HCT116 (cell line): Measurements from ENCODE around the gene WNT8B. TPM values are rescaled to one million over a fixed set of nuclear protein-coding genes. Genes with fewer than 3 reads are reported as not detected.

Experiments used
- ATAC-seq: fragments of 200-7000 bp; cut with Tn5 transposase; 2 replicates; pipeline ENCODE4 v1.9.1; 2020; ENCODE audit warnings: mild to moderate bottlenecking, moderate library complexity
- BruUV-seq: library from RNA; stranded (reverse); fragments of 400-500 nt; replicated peaks from 2 replicates; lab custom pipeline; 2021; lab: Mats Ljungman, UMichigan
- CTCF ChIA-PET: fragments of 300-600 bp; sonication (Branson Sonifier 250); formaldehyde crosslinking; loops from one replicate; lab custom pipeline; 2021; ENCODE audit warnings: antibody characterized with exemption; lab: Charles Lee
- POLR2A ChIA-PET: fragments of 300-600, 350-600 bp; sonication (Branson Sonifier 250); formaldehyde crosslinking; loops from one replicate; lab custom pipeline; 2021; ENCODE audit warnings: antibody characterized with exemption; lab: Charles Lee
- RAD21 ChIA-PET, 2 experiments: fragments of 300-600 bp; sonication (Branson Sonifier 250); formaldehyde crosslinking; loops; one replicate each; lab custom pipeline; 2023; ENCODE audit warnings: low total read pairs in 2 of 2; ENCODE audit not compliant: uncharacterized antibody in 2 of 2, unreplicated experiment in 2 of 2, low non-redundant PET in 1 of 2; lab: Charles Lee
- DNase-seq: peaks from one replicate; pipeline ENCODE4 v3.0.0-alpha.2; 2010; ENCODE audit warnings: low read depth, low spot score
- H2AFZ ChIP-seq: fragments of 200-600 bp; shearing (Covaris generic), sonication (generic); 2 replicates; pipeline ENCODE4 v1.6.1; 2017; ENCODE audit warnings: low read depth, mixed run types, mixed read lengths, antibody characterized with exemption, low read length; ENCODE audit not compliant: poor library complexity, severe bottlenecking
- H3K27ac ChIP-seq: 2 replicates; pipeline ENCODE4 v1.5.1; 2012; ENCODE audit warnings: low read depth, low read length
- H3K27me3 ChIP-seq: fragments of 200-600 bp; sonication (generic); 2 replicates; pipeline ENCODE4 v1.6.1; 2016; ENCODE audit warnings: mixed run types, low read length, mixed read lengths; ENCODE audit not compliant: insufficient read depth
- H3K36me3 ChIP-seq, 2 experiments: fragments of 200-500 bp in 1 of 2; fragments of 200-600 bp in 1 of 2; sonication (Bioruptor generic) in 1 of 2; sonication (generic) in 1 of 2; 2 replicates each; pipeline versions ENCODE4 v1.5.1 to v1.6.1; 2014 to 2016; ENCODE audit warnings: low read length in 2 of 2, inconsistent platforms in 1 of 2, mixed read lengths in 1 of 2, mixed run types in 1 of 2; ENCODE audit not compliant: insufficient read depth in 2 of 2, control insufficient read depth in 1 of 2
- H3K4me1 ChIP-seq, 2 experiments: fragments of 200-600 bp in 1 of 2; sonication (generic) in 1 of 2; 2 replicates each; pipeline versions ENCODE4 v1.5.1 to v1.6.1; 2012 to 2017; ENCODE audit warnings: low read length in 2 of 2, inconsistent platforms in 1 of 2, mild to moderate bottlenecking in 1 of 2, mixed read lengths in 1 of 2, mixed run types in 1 of 2, moderate library complexity in 1 of 2; ENCODE audit not compliant: insufficient read depth in 2 of 2, control insufficient read depth in 1 of 2
- H3K4me2 ChIP-seq: fragments of 200-600 bp; sonication (generic); 2 replicates; pipeline ENCODE4 v1.6.1; 2017; ENCODE audit warnings: mixed run types, low read length, mixed read lengths
- H3K4me3 ChIP-seq, 2 experiments: fragments of 200-600 bp in 1 of 2; sonication (generic) in 1 of 2; replicated peaks in 1 of 2; 2 replicates each; pipeline ENCODE4 v1.5.1; 2011 to 2016; ENCODE audit warnings: low read length in 2 of 2, control low read depth in 1 of 2, low read depth in 1 of 2, mild to moderate bottlenecking in 1 of 2, mixed read lengths in 1 of 2, mixed run types in 1 of 2
- H3K79me2 ChIP-seq: fragments of 200-600 bp; sonication (generic); 2 replicates; pipeline ENCODE4 v1.6.1; 2017; ENCODE audit warnings: mild to moderate bottlenecking, mixed run types, low read length, moderate library complexity, mixed read lengths; ENCODE audit not compliant: insufficient read depth
- H3K9ac ChIP-seq: fragments of 200-600 bp; sonication (generic); 2 replicates; pipeline ENCODE4 v1.6.1; 2016; ENCODE audit warnings: low read length, mixed read lengths
- H3K9me2 ChIP-seq: fragments of 200-600 bp; sonication (generic), shearing (Covaris generic); 2 replicates; pipeline ENCODE4 v1.6.1; 2017; ENCODE audit warnings: mixed run types, mild to moderate bottlenecking, moderate library complexity; ENCODE audit not compliant: insufficient read depth
- H3K9me3 ChIP-seq, 2 experiments: fragments of 200-500 bp in 1 of 2; fragments of 200-600 bp in 1 of 2; sonication (Bioruptor generic) in 1 of 2; sonication (generic) in 1 of 2; 2 replicates each; pipeline ENCODE4 v1.6.1; 2014 to 2017; ENCODE audit warnings: low read length in 2 of 2, mixed read lengths in 2 of 2, inconsistent platforms in 1 of 2, low read depth in 1 of 2, mild to moderate bottlenecking in 1 of 2, mixed run types in 1 of 2, moderate library complexity in 1 of 2; ENCODE audit not compliant: control insufficient read depth in 1 of 2, insufficient read depth in 1 of 2
- H4K20me1 ChIP-seq: fragments of 200-600 bp; sonication (generic), shearing (Covaris generic); 2 replicates; pipeline ENCODE4 v1.6.1; 2017; ENCODE audit warnings: mixed run types, mild to moderate bottlenecking, moderate library complexity; ENCODE audit not compliant: insufficient read depth
- ATF3 ChIP-seq: IDR thresholded peaks from 2 replicates; pipeline ENCODE4 v1.6.1; 2012
- CTCF ChIP-seq, 3 experiments: fragments of 200-600 bp in 1 of 3; sonication (generic) in 1 of 3; IDR thresholded peaks in 2 of 3; conservative IDR thresholded peaks in 1 of 3; 2 replicates each; pipeline ENCODE4 v1.5.1; 2012 to 2017; ENCODE audit warnings: low read depth in 2 of 3, low read length in 2 of 3, antibody characterized with exemption in 1 of 3, borderline replicate concordance in 1 of 3, control low read depth in 1 of 3, mild to moderate bottlenecking in 1 of 3, mixed read lengths in 1 of 3, mixed run types in 1 of 3, moderate library complexity in 1 of 3; ENCODE audit not compliant: insufficient read depth in 1 of 3
- EGR1 ChIP-seq: IDR thresholded peaks from 2 replicates; pipeline ENCODE4 v1.6.1; 2012; ENCODE audit warnings: low read depth
- EZH2phosphoT487 ChIP-seq: fragments of 200-600 bp; IDR thresholded peaks from 2 replicates; pipeline ENCODE4 v1.6.1; 2018; ENCODE audit warnings: antibody characterized with exemption, borderline replicate concordance
- JUND ChIP-seq: IDR thresholded peaks from 2 replicates; pipeline ENCODE4 v1.6.1; 2012
- MAX ChIP-seq: IDR thresholded peaks from 2 replicates; pipeline ENCODE4 v1.6.1; 2012
- POLR2AphosphoS5 ChIP-seq: IDR thresholded peaks from 2 replicates; pipeline ENCODE4 v1.6.1; 2011; ENCODE audit warnings: mild to moderate bottlenecking, low read depth, low read length, moderate library complexity
- SIN3A ChIP-seq: IDR thresholded peaks from 2 replicates; pipeline ENCODE4 v1.6.1; 2012; ENCODE audit warnings: low read depth
- SRF ChIP-seq: IDR thresholded peaks from 2 replicates; pipeline ENCODE4 v1.6.1; 2012; ENCODE audit warnings: low read depth
- YY1 ChIP-seq: IDR thresholded peaks from 2 replicates; pipeline ENCODE4 v1.6.1; 2011; ENCODE audit warnings: low read length, low read depth, moderate library complexity, mild to moderate bottlenecking; ENCODE audit not compliant: insufficient replicate concordance; ENCODE audit errors: extremely low read depth
- ZBTB33 ChIP-seq: IDR thresholded peaks from 2 replicates; pipeline ENCODE4 v1.6.1; 2011; ENCODE audit warnings: mild to moderate bottlenecking, low read length, moderate library complexity; ENCODE audit not compliant: insufficient replicate concordance; ENCODE audit errors: extremely low read depth
- ZNF274 ChIP-seq: fragments of 200-500 bp; sonication (Bioruptor generic); IDR thresholded peaks from 2 replicates; pipeline ENCODE4 v1.6.1; 2014; ENCODE audit warnings: mild to moderate bottlenecking, low read depth, low read length, inconsistent platforms
- intact Hi-C: fragments of 100-400 bp; cut with micrococcal nuclease; formaldehyde crosslinking; loops from 2 replicates; pipeline ENCODE4 v1.10.0; 2022
- total RNA-seq: library from RNA; stranded (reverse); gene quantifications from one replicate; pipeline ENCODE4 v1.2.1, GENCODE V29; 2021; ENCODE audit not compliant: unreplicated experiment
- TF ChIP-seq, protein P1 (sequence below): IDR thresholded peaks from 2 replicates; pipeline ENCODE4 v1.6.1; 2012; ENCODE audit warnings: low read depth

The WNT8B gene
- total RNA-seq, 1 experiment from 2014 or later, result not detected

GRCh38 chr10:100468978-100469377 lies 6.2 kb downstream of the WNT8B start:
- Histone ChIP-seq H3K9me3 (no peaks in the 10 kb centered on the region), H3K4me1 (no peaks in the 10 kb centered on the region), H3K9ac (no peak overlapping the region), H3K4me2 (no peak overlapping the region), H2AFZ (no peak overlapping the region), H3K9me2 (peaks cover 3% of the 10 kb centered on the region; the same call in 1 of the 2 replicates), H3K36me3 (no peaks in the 10 kb centered on the region), H3K79me2 (no peaks in the 10 kb centered on the region), H4K20me1 (no peaks in the 10 kb centered on the region), H3K4me3 (no peak overlapping the region), H3K27me3 (no peaks in the 10 kb centered on the region), H3K27ac (no peak overlapping the region)
- no TSS peak for BruUV-seq
- no peak for TF ChIP-seq EGR1
- no peak for TF ChIP-seq MAX
- TF ChIP-seq CTCF (IDR thresholded peaks at IDR 0.05 in 2 of 3, conservative IDR thresholded peaks at IDR 0.05 in 1 of 3; ENCODE audit: borderline replicate concordance in 1 of 3, insufficient read depth in 1 of 3, low read depth in 2 of 3, low read length in 2 of 3), result no peak
- no peak for TF ChIP-seq ZBTB33
- TF ChIP-seq ZNF274, result no peak
- no peak for TF ChIP-seq YY1
- TF ChIP-seq ATF3, result no peak
- TF ChIP-seq, protein P1, sequence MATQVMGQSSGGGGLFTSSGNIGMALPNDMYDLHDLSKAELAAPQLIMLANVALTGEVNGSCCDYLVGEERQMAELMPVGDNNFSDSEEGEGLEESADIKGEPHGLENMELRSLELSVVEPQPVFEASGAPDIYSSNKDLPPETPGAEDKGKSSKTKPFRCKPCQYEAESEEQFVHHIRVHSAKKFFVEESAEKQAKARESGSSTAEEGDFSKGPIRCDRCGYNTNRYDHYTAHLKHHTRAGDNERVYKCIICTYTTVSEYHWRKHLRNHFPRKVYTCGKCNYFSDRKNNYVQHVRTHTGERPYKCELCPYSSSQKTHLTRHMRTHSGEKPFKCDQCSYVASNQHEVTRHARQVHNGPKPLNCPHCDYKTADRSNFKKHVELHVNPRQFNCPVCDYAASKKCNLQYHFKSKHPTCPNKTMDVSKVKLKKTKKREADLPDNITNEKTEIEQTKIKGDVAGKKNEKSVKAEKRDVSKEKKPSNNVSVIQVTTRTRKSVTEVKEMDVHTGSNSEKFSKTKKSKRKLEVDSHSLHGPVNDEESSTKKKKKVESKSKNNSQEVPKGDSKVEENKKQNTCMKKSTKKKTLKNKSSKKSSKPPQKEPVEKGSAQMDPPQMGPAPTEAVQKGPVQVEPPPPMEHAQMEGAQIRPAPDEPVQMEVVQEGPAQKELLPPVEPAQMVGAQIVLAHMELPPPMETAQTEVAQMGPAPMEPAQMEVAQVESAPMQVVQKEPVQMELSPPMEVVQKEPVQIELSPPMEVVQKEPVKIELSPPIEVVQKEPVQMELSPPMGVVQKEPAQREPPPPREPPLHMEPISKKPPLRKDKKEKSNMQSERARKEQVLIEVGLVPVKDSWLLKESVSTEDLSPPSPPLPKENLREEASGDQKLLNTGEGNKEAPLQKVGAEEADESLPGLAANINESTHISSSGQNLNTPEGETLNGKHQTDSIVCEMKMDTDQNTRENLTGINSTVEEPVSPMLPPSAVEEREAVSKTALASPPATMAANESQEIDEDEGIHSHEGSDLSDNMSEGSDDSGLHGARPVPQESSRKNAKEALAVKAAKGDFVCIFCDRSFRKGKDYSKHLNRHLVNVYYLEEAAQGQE, result no peak
- TF ChIP-seq EZH2phosphoT487, result no peak
- no peak for TF ChIP-seq JUND
- no peak for TF ChIP-seq SRF
- TF ChIP-seq POLR2AphosphoS5, result no peak
- no peak for TF ChIP-seq SIN3A
- RAD21 ChIA-PET, result no interaction called here
- POLR2A ChIA-PET, result no interaction called here
- ATAC-seq (no peak), DNase-seq (no peak)
- intact Hi-C loops, result no loop called here
- CTCF ChIA-PET, result interaction anchor here (1.7 to 1.8 kb wide), 2 partner anchors 14 to 50 kb away, joined by 5 to 6 read pairs; no protein-coding TSS in a partner anchor
